ENCODE data around the gene WHRN.

WHRN gene

DNA sequence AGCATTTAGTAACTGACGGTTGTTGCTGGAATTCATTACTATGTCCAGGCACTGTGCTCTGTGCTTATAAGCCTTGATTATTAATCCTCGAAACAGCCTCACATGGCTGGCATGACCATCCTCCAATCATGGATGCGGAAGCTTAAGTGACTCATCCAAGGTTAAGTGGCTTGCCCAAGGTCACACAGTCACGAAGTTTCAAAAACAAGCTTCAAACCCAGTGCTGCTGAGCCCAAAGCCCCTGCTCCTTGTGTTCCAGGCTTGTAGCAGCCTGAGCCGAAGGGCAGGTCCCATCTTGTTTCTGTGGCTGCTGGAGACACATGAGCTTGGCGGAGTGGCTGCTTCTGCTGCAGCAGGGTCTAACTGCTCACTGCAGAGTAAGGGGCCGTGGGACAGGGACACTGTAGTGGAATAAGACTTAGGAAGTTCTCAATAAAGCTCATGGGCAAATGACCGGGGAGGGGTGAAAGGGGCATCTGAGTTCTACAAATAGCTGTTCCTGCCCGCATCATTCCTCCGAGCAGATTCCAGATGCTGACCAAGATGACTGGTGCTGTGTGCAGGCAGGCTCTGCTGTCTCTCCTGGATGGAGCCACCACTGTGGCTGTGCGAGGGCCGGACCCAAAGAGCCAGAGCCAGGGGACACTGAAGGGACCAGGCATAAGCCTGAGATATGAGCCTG, 32.4 kb downstream of the WHRN start:
- DNase-seq (ENCODE audit: low read depth in 2 of 2) = no peak

- DNase-seq (ENCODE audit: low read depth in 2 of 2) = no peak
Observed at GRCh38 chr9:114471157-114471556, 34.1 kb downstream of the WHRN start.

DNA sequence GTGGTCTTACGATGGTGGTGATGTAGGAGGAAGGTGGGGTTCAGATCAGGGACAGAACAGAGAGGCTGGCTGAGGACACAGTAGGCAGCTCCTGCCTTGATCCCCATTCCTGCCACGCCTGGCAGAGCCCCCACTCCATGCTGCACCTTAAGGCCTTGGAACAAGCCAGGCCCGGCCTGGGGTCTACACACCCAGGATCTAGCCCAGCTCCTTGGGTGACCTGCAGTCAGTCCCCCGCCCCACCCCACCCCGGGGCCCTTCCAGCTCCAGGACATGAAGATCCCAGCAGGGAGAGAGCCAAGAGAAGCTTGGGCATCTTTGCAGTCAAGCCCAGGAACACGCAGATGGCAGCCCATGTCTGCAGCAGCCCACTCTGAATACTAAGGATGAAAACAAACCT, 34.7 kb downstream of the WHRN start:
- no peak for DNase-seq (ENCODE audit: low read depth in 2 of 2)

DNA sequence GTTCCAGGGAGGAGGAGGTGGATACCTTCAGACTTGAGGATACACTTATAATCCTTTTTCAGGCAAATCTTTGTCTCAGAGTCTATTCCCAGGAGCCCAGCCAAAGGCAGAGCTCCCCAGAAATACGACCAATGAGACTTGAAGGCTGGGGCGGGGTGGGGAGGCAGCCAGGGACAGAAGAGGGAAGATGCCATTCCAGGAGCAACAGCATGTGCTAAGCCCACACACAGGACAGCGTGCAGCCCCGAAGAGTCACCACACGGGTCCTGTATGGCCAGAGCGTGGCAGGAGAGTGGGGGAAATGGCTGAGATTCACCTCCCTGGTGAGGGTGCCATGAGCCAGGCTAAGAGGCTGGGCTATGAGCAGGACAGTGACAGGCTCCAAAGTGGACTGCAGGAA, 35.2 kb downstream of the WHRN start:
- no peak for DNase-seq (ENCODE audit: low read depth in 2 of 2)

- no peak for DNase-seq (ENCODE audit: low read depth in 2 of 2)
Observed at GRCh38 chr9:114469091-114469853, 36.0 kb downstream of the WHRN start.

- DNase-seq (ENCODE audit: low read depth in 2 of 2) = no peak
Observed at GRCh38 chr9:114467910-114468309, 37.4 kb downstream of the WHRN start.

DNA sequence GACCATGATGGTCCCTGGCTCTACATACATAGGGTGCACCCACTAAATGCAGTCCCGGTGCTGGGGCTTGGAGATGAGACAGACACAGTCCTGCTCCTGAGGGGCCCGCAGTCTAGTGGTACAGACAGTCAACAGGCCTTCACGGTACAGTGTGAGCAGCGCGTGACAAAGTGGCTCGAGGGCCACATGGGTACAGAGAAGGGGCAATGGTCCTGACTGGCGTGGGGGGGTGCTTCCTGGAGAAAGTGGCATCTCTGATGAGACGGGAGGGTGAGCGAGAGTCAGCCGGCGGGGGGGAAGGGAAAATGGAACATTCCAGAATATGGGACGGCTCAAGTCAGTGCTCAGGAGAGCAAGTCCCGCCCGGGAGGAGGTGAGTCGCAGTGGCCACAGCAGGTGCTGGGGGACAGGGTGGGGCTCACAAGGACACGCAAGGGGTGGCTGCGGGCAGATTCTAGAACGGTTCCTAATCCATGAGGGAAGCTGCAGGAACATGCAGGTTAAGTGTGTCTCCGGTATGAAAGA, 38.0 kb downstream of the WHRN start:
- DNase-seq (ENCODE audit: low read depth in 2 of 2) = no peak

GRCh38 chr9:114465906-114466900, 39.1 kb downstream of the WHRN start:
- DNase-seq (ENCODE audit: low read depth in 2 of 2) = no peak

GRCh38 chr9:114465417-114465816, 39.9 kb downstream of the WHRN start:
- no peak for DNase-seq (ENCODE audit: low read depth in 2 of 2)

GRCh38 chr9:114464281-114465051, 40.8 kb downstream of the WHRN start:
- DNase-seq (ENCODE audit: low read depth in 2 of 2) = no peak

- DNase-seq (ENCODE audit: low read depth in 2 of 2) = no peak
Observed at GRCh38 chr9:114462791-114463190, 42.5 kb downstream of the WHRN start.

DNA sequence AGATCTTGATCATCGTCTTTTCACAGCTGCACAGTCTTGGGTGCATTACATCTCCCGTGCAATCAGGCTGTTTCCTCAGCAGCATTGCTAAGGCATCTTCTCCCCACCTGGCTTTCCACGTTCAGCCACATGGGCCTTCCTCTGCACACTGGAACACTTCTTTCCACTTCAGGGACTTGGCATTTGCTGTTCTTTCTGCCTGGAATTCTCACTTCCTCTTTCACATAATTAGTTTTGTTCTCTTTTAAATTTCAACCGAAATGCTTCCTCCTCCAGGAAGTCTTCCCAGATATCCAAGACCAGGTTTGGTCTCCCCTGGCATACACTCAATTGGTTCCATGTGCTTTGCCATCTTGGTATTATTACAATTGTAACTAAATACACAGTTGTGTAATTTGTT, 43.8 kb downstream of the WHRN start:
- no peak for DNase-seq (ENCODE audit: low read depth in 2 of 2)

GRCh38 chr9:114460513-114461199, 44.6 kb downstream of the WHRN start:
- no peak for DNase-seq (ENCODE audit: low read depth in 2 of 2)

DNA sequence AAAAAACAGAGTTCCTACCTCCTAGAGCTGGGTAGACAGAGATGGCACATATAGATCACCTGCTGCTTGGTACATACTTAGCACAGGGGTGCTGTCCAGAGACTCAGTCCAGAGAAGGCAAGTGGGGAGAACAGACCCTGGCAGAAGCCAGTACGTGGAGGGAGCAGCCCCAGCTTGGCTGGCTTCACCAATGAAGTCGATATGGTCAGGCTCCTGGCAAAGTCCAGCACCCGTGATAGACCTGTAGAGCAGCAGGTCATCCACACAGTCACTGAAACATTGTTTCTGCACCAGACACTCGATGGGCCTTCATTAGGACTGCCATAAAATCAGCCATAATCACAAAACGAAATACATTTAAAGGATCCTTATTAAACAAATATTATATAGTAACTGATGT, 45.8 kb downstream of the WHRN start:
- no peak for DNase-seq (ENCODE audit: low read depth in 2 of 2)

DNA sequence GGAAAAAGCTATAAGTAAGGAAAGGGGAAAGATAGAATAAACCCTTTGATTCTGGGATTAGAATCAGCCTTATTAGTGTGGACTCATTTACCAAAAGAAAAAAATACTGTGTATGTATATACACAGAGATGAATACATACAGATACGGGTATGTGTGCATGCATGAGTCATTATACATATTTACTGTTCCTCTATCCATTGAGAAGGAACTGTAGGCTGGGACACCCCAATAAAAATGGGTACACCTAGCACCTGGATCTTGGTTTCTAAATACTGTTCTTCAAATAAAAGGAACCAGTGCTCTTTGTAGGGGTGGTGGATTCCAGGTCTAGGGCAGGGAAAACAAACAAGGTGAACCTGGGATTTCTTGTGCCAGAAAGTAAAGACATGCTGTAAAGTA, 48.3 kb downstream of the WHRN start:
- no peak for DNase-seq (ENCODE audit: low read depth in 2 of 2)

DNA sequence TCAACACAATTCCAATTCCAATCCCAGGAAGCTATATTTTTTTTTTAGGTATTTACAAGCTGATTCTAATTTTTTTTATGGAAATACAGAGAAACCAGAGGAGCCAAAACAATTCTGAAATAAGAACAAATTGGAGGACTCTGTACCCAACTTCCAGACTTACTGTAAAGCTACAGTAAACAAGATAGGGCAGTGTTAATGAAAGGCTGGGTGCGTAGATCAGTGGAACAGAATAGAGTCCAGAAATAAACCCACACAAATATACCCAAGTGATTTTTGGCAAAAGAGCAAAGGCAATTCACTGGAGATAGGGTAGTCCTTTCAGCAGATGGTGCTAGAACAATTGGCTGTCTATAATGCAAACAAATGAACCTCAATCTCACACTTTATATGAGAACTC, 50.6 kb downstream of the WHRN start:
- no peak for DNase-seq (ENCODE audit: low read depth in 2 of 2)

GRCh38 chr9:114452219-114453165, 52.8 kb downstream of the WHRN start:
- no peak for DNase-seq (ENCODE audit: low read depth in 2 of 2)

- no peak for DNase-seq (ENCODE audit: low read depth in 2 of 2)
Observed at GRCh38 chr9:114451707-114452031, 53.6 kb downstream of the WHRN start.

GRCh38 chr9:114450833-114451706, 54.2 kb downstream of the WHRN start:
- no peak for DNase-seq (ENCODE audit: low read depth in 2 of 2)

All from stimulated activated CD8-positive, alpha-beta memory T cell treated with anti-CD3 and anti-CD28 coated beads, Interleukin-2, amount 100 ng/mL, for 1 hour (primary cell).